ENCODE measurements around the gene DMBX1. TPM values are rescaled to one million over a fixed set of nuclear protein-coding genes. Genes with fewer than 3 reads are reported as not detected.

DMBX1 gene
- total and polyA plus RNA-seq, 8 donors: not detected

DNA sequence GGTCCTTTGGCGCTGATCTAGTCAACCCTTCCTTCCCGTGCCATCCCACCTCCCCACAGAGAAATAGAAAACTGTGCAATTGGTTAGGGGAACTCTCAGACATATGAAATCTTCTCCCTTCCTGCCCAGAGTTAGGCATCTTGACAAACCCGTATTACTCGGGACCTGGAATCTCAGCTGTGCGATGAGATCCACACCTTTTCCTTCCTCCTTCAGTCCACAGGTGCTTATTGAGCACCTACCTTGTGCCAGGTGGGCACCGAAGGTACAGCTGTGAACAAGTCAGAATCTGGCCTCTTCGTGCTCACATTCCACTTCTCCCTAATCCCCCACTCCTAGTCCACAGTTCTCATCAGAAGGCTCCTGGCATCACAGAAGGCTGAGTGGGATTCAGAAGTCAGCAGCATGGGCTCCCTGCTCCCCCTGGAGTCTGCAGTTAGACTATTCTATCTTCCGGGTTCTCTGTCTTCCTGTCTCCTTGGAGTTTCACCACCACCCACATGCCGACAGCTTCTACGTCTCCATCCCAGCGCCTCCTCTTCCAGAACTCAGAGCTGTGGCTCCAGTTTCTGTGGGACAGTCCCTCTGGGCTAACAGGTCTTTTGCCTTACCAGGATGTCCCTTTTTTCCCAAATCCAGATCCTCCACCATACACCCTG, 38.8 kb downstream of the DMBX1 start:
- no peak overlapping the region for H3K27ac ChIP-seq
- 38 to 48% (median 44%) methylated on average over 11 of the region's 11 CpGs for WGBS, 5 donors
- no peaks in the 10 kb centered on the region for H3K9me3 ChIP-seq
- peaks cover 0 to 83% (median 19%) of the 10 kb centered on the region in 3 donors for H3K27me3 ChIP-seq
- no peaks in the 10 kb centered on the region for H3K36me3 ChIP-seq
- no peak for DNase-seq
- peaks cover 3 to 17% (median 3%) of the 10 kb centered on the region in 4 donors for H3K4me1 ChIP-seq
- intact Hi-C loops (cut with DNase I; ENCODE audit: low total_unique reads): loop anchor here (5.0 kb wide), 1 partner anchor 121 kb away; no protein-coding TSS in a partner anchor
- H3K4me3 ChIP-seq: no peak overlapping the region
- no peak for TF ChIP-seq CTCF (IDR thresholded peaks at IDR 0.05)

DNA sequence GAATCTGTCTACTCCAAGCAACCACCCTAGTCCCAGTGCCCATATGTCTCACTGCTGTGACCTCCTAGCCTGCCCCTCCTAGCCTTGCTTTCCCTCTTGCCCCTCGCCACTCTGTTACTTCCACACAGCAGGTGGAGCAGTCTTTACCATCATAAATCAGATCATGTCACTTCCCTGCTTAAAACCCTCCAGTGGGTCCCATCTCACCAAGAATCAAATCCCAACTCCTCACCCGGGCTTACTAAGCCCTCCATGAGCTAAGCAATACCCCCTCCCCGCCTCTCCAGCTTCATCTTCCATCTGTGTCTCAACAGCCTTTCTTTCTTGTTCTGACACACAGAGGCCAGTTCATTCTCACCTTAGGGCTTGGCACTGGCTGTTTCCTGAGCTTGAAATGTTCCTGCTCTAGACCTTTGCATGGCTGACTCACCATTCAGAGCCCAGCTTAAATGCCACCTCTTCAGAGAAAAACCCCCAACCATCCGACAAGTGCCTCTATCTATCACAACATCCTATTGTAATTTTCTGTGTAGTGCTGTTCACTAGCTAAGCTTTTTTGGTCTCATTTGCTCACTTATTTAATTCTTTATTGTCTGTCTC, 39.5 kb downstream of the DMBX1 start:
- peaks cover 0 to 90% (median 26%) of the 10 kb centered on the region in 3 donors for H3K27me3 ChIP-seq
- DNase-seq: no peak
- TF ChIP-seq CTCF (IDR thresholded peaks at IDR 0.05) (no peak), POLR2A (IDR thresholded peaks at IDR 0.05) (no peak), EP300 (IDR thresholded peaks at IDR 0.05) (no peak), POLR2AphosphoS5 (IDR thresholded peaks at IDR 0.05) (no peak)

DNA sequence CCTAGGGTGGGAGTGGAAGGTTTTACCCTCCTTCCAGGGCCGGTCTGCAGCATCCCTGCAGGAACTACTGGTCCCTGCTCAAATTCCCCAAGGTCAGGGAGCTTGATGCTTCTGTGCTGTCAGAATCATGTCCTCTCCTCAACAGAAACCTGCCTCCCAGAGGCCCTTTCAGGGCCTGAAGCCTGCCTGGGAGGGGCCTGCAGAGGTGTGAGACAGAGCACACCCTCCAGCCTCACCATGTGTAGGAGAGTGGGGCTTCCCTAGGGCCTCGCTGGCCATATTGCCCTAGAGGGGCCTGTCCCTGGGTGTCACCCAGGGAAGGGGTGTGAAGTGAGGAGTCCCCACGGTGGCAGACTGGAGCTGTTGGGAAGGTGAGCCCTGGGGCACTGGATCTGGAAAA, 40.7 kb downstream of the DMBX1 start:
- H3K9me3 ChIP-seq: no peaks in the 10 kb centered on the region
- peaks cover 4 to 21% (median 6%) of the 10 kb centered on the region in 4 donors for H3K4me1 ChIP-seq
- WGBS, 5 donors: 33 to 79% (median 59%) methylated on average over 1 to 3 of the region's 3 CpGs
- H3K27me3 ChIP-seq: peaks cover 0 to 82% (median 28%) of the 10 kb centered on the region in 3 donors
- H3K4me3 ChIP-seq: no peak overlapping the region
- intact Hi-C loops (cut with DNase I; ENCODE audit: low total_unique reads): loop anchor here (5.0 kb wide), 1 partner anchor 53 kb away; no protein-coding TSS in a partner anchor
- no peaks in the 10 kb centered on the region for H3K36me3 ChIP-seq
- TF ChIP-seq POLR2A (IDR thresholded peaks at IDR 0.05): no peak
- TF ChIP-seq EP300 (IDR thresholded peaks at IDR 0.05): no peak
- no peak for TF ChIP-seq CTCF (IDR thresholded peaks at IDR 0.05)
- no peak for TF ChIP-seq POLR2AphosphoS5 (IDR thresholded peaks at IDR 0.05)
- no peak overlapping the region for H3K27ac ChIP-seq
- DNase-seq: no peak

More for the DNA sequence above, 39.5 kb downstream of the DMBX1 start:
- WGBS, 5 donors: 51 to 68% (median 62%) methylated on average over 4 of the region's 4 CpGs
- Histone ChIP-seq H3K27ac (no peak overlapping the region), H3K9me3 (no peaks in the 10 kb centered on the region), H3K4me3 (no peak overlapping the region), H3K36me3 (no peaks in the 10 kb centered on the region), H3K4me1 (peaks cover 4 to 21% (median 6%) of the 10 kb centered on the region in 4 donors)
- intact Hi-C loops (cut with DNase I; ENCODE audit: low total_unique reads): loop anchor here (5.0 kb wide), 1 partner anchor 122 kb away; no protein-coding TSS in a partner anchor

DNA sequence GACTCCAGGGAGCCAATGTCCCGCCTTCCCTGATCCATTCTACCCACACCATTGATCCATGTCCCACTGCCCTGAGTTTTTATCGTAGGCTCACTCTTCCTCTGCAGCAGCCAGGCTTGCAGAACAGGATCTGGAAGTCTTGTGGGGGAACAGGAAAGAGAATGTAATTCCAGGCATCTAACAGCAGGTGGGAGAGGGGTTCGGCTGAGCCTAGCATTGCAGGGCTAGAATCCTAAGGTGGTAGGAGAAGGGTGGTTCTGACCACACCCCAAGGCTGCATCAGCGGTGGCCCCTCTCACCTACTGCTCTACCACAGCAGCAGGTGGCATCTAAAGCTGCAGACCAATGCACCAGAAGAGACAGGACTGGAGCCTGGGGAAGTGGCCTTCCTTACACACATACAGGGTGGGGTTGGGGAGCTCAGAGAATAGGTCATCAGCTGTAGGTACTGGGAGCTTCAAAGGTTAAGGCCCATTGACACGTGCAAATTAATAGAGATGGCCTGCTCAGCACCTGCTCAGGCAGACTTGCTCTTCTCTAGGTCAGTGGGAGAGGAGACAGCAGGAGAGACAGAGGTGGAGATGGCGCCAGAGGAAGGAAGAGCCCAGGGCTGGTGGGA, 41.3 kb downstream of the DMBX1 start:
- TF ChIP-seq POLR2AphosphoS5 (IDR thresholded peaks at IDR 0.05) (no peak), EP300 (IDR thresholded peaks at IDR 0.05) (no peak), CTCF (IDR thresholded peaks at IDR 0.05) (no peak), POLR2A (IDR thresholded peaks at IDR 0.05) (no peak)
- Histone ChIP-seq H3K9me3 (no peaks in the 10 kb centered on the region), H3K27me3 (peaks cover 0 to 81% (median 28%) of the 10 kb centered on the region in 3 donors), H3K4me1 (peaks cover 4 to 21% (median 6%) of the 10 kb centered on the region in 4 donors), H3K4me3 (no peak overlapping the region), H3K36me3 (no peaks in the 10 kb centered on the region), H3K27ac (no peak overlapping the region)
- intact Hi-C loops (cut with DNase I; ENCODE audit: low total_unique reads): loop anchor here (5.0 kb wide), 1 partner anchor 54 kb away; no protein-coding TSS in a partner anchor
- WGBS, 5 donors: 38 to 53% (median 44%) methylated on average over 6 of the region's 6 CpGs
- peak in 1 of 2 donors; percentile 89 for DNase-seq

Measured in stomach (tissue), 9 donors.